ENCODE data around the gene RWDD4. TPM values are rescaled to one million over a fixed set of nuclear protein-coding genes. Genes with fewer than 3 reads are reported as not detected.
A peak's percentile ranks its signal among the peaks of the same experiment; 100 is the strongest.

RWDD4 gene
- total and polyA plus RNA-seq, 9 of the 15 experiments (the other 6 are each of a cell fraction or from before 2014, with no cell fraction given) = 8.4 to 32.5 (median 24.2) TPM

GRCh38 chr4:183617075-183617474, 41.9 kb downstream of the RWDD4 start:
- Histone ChIP-seq H2AFZ (ENCODE audit: low read depth, low read length) (no peak overlapping the region), H3K79me2 (ENCODE audit: control insufficient read depth, insufficient read depth, low read length) (no peaks in the 10 kb centered on the region), H3K4me1 (replicated peaks in 1 of 2; ENCODE audit: control insufficient read depth in 2 of 2, insufficient read depth in 2 of 2, low read length in 2 of 2) (peaks cover 5 to 8% of the 10 kb centered on the region in 2 experiments; a peak in 4 of 5 replicates), H3K36me3 (ENCODE audit: control insufficient read depth, insufficient read depth, low read length) (no peaks in the 10 kb centered on the region), H3K9me1 (ENCODE audit: control insufficient read depth, insufficient read depth, low read length) (no peaks in the 10 kb centered on the region), H3K27me3 (ENCODE audit: control insufficient read depth in 2 of 2, insufficient read depth in 2 of 2, low read length in 2 of 2) (peaks cover 7 to 18% of the 10 kb centered on the region in 2 experiments; a peak in 4 of 5 replicates), H3K4me3 (no peak overlapping the region), H3K4me2 (ENCODE audit: insufficient read depth, low read length) (no peak overlapping the region), H3K9ac (ENCODE audit: insufficient read depth in 1 of 2, low read depth in 2 of 2, low read length in 2 of 2) (no peak overlapping the region), H3K27ac (ENCODE audit: extremely low read depth, low read depth, low read length) (no peak overlapping the region), H3K9me3 (replicated peaks; ENCODE audit: control insufficient read depth, insufficient read depth, low read depth, low read length) (no peaks in the 10 kb centered on the region), H4K20me1 (replicated peaks; ENCODE audit: control insufficient read depth, insufficient read depth, low read length) (no peaks in the 10 kb centered on the region)
- FAIRE-seq (no peak), ATAC-seq (no peak), DNase-seq (ENCODE audit: extremely low read depth in 1 of 4, low spot score in 3 of 4) (no peak)
- BruUV-seq (replicated peaks) = no TSS peak
- intact Hi-C loops (cut with micrococcal nuclease) = no loop called here
- WGBS (ENCODE audit: insufficient coverage, low coverage, missing lambda C conversion rate) = 35% methylated on average over 2 of the region's 2 CpGs
- CTCF ChIA-PET (ENCODE audit: low intra/inter-chr PET ratio) = no interaction called here
- POLR2A ChIA-PET = no interaction called here
- in situ Hi-C loops (cut with MboI) = no loop called here
- TF ChIP-seq CUX1 (CRISPR knock-in tag; IDR thresholded peaks at IDR 0.05) = no peak
- no peak for TF ChIP-seq ZNF717 (CRISPR knock-in tag; IDR thresholded peaks at IDR 0.05)
- no peak for TF ChIP-seq POLR2H (tag; IDR thresholded peaks at IDR 0.05; ENCODE audit: low read depth)
- no peak for TF ChIP-seq HES1 (IDR thresholded peaks at IDR 0.05; ENCODE audit: low read depth)
- peak; percentile 94 for TF ChIP-seq ZNF512 (tag; IDR thresholded peaks at IDR 0.05)
- no peak for TF ChIP-seq FOXO4 (CRISPR knock-in tag; IDR thresholded peaks at IDR 0.05)
- TF ChIP-seq PCBP2 (IDR thresholded peaks at IDR 0.05; ENCODE audit: low read depth, low read length, poor library complexity, severe bottlenecking) = no peak
- no peak for TF ChIP-seq POU5F1 (IDR thresholded peaks at IDR 0.05; ENCODE audit: borderline replicate concordance, low read depth, low read length, partially characterized antibody)
- TF ChIP-seq LEF1 (IDR thresholded peaks at IDR 0.05) = no peak
- TF ChIP-seq DPF2 (IDR thresholded peaks at IDR 0.05) = 0 out of 2 replicates have a peak, but pooled peaks have one; percentile 20
- TF ChIP-seq ZBTB26 (CRISPR knock-in tag; IDR thresholded peaks at IDR 0.05) = 0 out of 2 replicates have a peak, but pooled peaks have one; percentile 12
